ENCODE results near the gene COPRS. TPM values are rescaled to one million over a fixed set of nuclear protein-coding genes. Genes with fewer than 3 reads are reported as not detected.

Gene COPRS, protein sequence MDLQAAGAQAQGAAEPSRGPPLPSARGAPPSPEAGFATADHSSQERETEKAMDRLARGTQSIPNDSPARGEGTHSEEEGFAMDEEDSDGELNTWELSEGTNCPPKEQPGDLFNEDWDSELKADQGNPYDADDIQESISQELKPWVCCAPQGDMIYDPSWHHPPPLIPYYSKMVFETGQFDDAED
- 39.3 and 52.4 TPM in 2 replicates for total RNA-seq

DNA sequence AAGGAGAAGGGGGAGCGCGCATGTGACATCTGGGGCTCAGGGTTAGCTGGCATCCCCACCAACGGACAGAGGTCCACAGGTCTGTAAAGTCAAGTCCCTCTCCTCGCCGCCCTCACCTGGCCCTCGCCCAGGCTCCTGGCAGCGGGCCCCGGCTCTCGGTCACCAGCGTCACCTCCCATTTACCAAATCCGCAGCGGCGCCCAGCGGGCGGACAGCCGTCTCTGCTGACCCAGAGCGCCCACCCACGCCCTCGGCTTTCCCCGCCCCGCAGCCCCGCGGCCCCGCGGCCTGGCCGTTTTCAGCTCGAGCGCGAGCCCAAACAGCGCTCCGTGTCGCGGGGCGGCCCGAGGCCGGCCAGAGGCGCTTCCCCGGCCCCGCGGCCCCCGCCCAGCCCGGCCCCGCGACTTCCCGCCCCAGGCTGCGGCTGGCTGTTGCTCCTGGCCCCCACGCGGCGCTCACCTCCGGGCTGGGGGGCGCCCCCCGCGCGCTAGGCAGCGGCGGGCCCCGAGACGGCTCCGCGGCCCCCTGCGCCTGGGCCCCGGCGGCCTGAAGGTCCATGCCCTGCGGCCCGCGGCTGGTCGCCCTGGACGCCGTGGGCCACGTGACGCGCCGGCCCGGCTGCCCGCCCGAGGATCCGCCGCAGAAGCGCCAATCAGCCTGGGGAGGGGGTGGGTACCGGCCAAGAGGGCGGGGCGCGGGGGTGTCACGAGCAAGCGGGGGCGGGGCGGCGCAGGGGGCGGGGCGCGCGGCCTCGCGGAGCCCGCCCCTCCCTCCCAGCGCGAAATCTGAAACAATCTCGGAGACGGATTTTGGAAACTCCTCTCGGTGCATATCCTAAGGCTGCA is at the start of gene COPRS:
TSS of gene COPRS (minus strand) at position 603 of the 845 bp plus-strand sequence. CDS start at position 558, 45 bp downstream.

Other genes starting within 250 kb of the COPRS start
- gene UTP6, start 42.5 kb upstream of the COPRS start, total RNA-seq = 29.3 and 34.4 TPM in 2 replicates
- gene SUZ12, start 77.8 kb upstream of the COPRS start, total RNA-seq = 19.3 and 22.2 TPM in 2 replicates
- 9.1 and 11.8 TPM in 2 replicates for gene LRRC37B, start 148.1 kb upstream of the COPRS start, total RNA-seq